Dermis microvascular lymphatic vessel endothelial cell (primary cell): Measurements from ENCODE around the gene TSPAN15. TPM values are rescaled to one million over a fixed set of nuclear protein-coding genes. Genes with fewer than 3 reads are reported as not detected.
"Not testable (repeated sequence)": the region's sequence is repeated elsewhere in the genome, so short reads cannot be mapped to it uniquely, and the experiment has no call there.

Source experiments
- DNase-seq, 2 donors: peaks; one replicate each; pipeline versions ENCODE4 v3.0.0 to v3.0.0-alpha.2; 2010; ENCODE audit warnings: low read depth in 2 of 2
- total RNA-seq: library from RNA; depleted of rRNA; stranded (reverse); fragments of >200 nt; gene quantifications from 2 replicates; pipeline ENCODE4 v1.2.1, GENCODE V29; 2014

Gene TSPAN15
- total RNA-seq, 1 donor from 2014 or later, result 150 TPM

- peak in 1 of 2 donors; percentile 23 for DNase-seq
Measured at GRCh38 chr10:69483963-69484362, 32.7 kb downstream of the TSPAN15 start.

DNA sequence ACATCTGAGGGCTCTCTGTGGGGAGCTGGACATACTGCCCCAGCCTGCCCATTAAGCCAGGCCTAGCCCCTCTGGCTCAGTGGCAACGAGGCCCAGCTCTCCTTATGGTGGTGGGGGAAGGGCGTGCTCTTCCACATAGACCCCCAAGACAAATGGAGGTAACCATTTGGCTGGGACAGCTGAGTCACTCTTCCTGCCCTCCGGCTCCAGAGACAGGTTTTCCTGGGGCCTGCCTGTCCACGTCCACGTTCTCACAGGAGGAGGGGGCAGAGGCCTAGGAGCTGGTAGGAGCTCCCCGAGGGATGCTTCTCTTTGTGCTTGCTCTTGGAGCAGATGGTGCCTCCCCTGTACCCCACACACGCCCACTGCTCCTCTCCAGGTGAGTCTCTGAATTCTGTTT lies 33.5 kb downstream of the TSPAN15 start:
- DNase-seq, result peak in 1 of 2 donors; percentile 28

- DNase-seq, result no peak
Measured at GRCh38 chr10:69486922-69487730, 35.9 kb downstream of the TSPAN15 start.

GRCh38 chr10:69488149-69488844 lies 37.0 kb downstream of the TSPAN15 start:
- not testable (repeated sequence) for DNase-seq

- DNase-seq, result not testable (repeated sequence)
Measured at GRCh38 chr10:69488856-69489255, 37.6 kb downstream of the TSPAN15 start.

DNA sequence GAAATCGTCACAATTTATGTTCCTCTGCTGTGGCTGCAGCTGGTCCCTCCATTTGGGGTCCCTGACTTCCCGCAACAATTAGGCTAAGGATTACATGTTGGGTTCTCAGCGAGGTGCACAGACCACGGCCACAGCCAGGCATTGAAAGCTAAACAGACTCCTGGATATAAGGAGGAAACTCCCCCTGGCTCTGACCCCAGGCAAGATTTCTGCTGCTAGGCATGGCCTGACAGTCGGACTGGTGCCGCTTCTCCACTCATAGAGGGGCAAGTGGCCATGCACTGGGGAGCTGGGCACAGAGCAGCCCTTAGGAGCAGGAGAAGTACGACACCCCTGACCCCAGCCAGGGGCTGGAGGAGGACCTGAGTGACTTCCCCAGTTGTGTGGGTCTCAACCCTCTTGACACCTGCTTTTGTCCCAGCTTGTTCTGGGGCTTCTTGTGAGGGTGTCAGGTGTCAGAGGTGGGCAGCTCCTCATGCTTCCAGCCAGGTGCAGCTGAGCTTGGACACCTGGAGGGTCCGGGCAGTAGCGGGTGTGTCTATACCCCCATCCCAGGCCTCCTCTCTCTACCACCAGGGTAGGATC lies 38.3 kb downstream of the TSPAN15 start:
- no peak for DNase-seq

DNA sequence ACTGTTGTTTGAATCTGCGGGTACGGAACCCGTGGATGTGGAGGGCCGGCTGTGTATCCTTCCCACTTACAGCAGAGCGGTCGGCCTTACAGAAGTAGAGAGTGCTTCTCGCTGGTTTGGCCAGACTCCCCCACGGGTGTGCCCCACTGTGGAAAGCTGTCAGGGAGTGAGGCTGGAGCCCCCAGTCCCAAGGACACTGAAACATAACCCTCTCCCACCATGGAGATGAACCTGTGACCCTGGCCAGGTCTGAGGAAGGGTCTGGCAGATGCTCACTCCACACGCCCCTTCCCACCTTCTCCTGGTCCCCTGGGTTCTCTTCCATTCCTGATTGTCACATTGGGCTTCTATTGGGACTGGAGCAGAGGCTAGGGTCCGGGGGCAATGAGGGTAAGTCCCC lies 39.6 kb downstream of the TSPAN15 start:
- DNase-seq, result no peak

- DNase-seq, result no peak
Measured at GRCh38 chr10:69491611-69492010, 40.3 kb downstream of the TSPAN15 start.

GRCh38 chr10:69492091-69492745 lies 41.0 kb downstream of the TSPAN15 start:
- DNase-seq, result no peak

- DNase-seq, result no peak
Measured at GRCh38 chr10:69492746-69493462, 41.6 kb downstream of the TSPAN15 start.

GRCh38 chr10:69494626-69495558 lies 43.6 kb downstream of the TSPAN15 start:
- DNase-seq, result no peak

- DNase-seq, result no peak
Measured at GRCh38 chr10:69495666-69496065, 44.4 kb downstream of the TSPAN15 start.

GRCh38 chr10:69496352-69497230 lies 45.3 kb downstream of the TSPAN15 start:
- DNase-seq, result no peak

DNA sequence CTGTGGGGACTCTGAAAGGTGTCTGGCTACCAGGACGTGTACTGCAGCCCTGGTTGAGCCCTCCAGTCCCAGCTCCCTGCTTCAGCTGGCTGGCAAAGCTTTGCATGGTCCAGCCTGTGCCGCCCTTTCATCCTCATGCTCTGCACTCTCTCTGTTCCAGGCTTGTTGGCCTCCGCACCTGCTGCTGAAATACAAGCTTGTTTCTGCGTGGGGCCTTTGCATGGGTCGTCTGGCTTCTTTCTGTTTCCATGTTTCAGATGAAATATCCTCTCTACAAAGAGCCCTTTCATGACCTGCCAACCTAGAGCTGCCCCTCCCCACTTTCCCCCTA lies 45.9 kb downstream of the TSPAN15 start:
- no peak for DNase-seq

DNA sequence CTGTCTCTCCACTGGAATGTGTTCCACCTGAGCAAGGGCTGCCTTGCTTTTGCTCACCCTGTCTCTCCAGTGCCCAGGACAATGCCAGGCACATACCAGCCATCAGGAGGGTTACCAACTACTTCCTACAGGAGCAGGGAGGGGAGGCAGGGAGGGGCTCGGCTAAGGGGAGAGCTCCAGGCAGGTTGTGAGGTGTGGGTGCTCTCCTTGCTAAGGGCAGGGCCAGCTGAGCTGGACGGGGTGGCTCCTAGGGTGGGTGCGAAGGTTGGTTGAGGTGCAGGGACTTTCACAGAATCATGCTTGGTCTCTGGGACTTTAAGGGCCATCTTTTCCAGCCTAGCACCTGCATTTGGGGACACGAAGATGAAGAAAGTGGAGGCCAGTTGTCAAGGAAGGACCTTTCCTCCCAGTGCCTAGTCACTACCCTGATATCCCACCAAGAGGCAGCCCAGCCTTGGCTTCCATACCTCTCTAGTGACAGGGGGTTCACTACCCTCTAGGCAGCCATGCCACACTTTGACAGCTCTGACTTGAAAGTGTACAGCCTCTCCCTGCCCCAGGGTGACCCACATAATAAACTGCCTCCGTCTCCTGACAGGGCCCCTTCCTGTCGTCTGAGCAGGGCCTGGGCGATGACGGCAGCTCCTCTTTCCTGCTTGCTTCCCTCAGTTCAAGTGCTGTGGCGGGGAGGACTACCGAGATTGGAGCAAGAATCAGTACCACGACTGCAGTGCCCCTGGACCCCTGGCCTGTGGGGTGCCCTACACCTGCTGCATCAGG lies 46.5 kb downstream of the TSPAN15 start:
- DNase-seq, result peak in 1 of 2 donors; percentile 71

DNA sequence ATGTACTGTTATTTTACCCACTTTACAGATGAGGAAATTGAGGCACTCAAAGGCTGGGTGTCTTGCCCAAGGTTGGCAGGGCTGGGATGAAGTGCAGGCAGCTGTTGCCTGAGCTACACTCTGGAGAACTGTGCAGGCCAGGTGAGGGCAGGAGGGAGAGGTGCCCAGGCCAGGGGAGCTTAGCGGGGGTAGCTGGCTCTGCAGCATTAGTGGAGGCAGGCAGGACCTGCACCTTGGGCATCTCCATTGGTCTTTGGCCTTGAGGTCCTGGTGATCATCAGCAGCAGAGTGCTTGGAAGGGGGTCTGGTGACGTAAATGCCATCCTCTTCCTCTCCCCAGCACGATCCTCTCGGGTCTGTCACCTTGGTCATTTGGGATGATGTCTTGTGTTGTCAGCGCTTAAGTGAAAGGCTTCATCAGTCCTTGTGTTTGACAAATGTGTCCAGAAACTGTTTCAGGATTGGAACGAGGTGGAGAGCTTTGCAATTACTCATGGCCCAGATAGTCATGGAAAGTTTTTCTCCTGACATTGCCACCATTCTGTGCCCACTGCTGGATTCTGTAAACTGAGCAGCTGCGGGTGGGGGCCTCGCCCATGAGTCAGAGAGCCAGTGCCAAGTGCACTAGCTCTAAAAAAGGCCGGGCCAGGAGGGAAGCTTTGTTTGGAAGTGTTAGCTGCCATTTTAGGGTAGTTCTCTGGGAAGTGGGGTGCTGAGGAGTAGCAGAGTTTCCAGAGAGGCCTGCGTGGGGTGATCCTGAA lies 47.6 kb downstream of the TSPAN15 start:
- DNase-seq, result peak in 1 of 2 donors; percentile 33
